Bronchial epithelial cell (primary cell): Measurements from ENCODE around the gene SLC13A5. TPM values are rescaled to one million over a fixed set of nuclear protein-coding genes. Genes with fewer than 3 reads are reported as not detected.
A peak's percentile ranks its signal among the peaks of the same experiment; 100 is the strongest.
"Not testable (repeated sequence)": the region's sequence is repeated elsewhere in the genome, so short reads cannot be mapped to it uniquely, and the experiment has no call there.

Experiments used
- DNase-seq: peaks from one replicate; pipeline ENCODE4 v3.0.0-alpha.2; 2010; ENCODE audit warnings: low read depth
- FAIRE-seq: peaks from 2 replicates; lab custom pipeline; 2011; peaks lifted over from hg19 to GRCh38; lab: Jason Lieb, UNC
- H3K27me3 ChIP-seq: 2 replicates; pipeline ENCODE4 v1.5.1; 2011; ENCODE audit warnings: low read length; ENCODE audit not compliant: control insufficient read depth, insufficient read depth
- H3K36me3 ChIP-seq: 2 replicates; pipeline ENCODE4 v1.5.1; 2011; ENCODE audit warnings: low read length; ENCODE audit not compliant: control insufficient read depth, insufficient read depth
- H3K4me3 ChIP-seq: 2 replicates; pipeline ENCODE4 v1.5.1; 2011; ENCODE audit warnings: mild to moderate bottlenecking, low read depth, low read length, control low read depth
- total RNA-seq: library from RNA; depleted of rRNA; stranded (reverse); fragments of >200 nt; gene quantifications from 2 replicates; pipeline ENCODE4 v1.2.1, GENCODE V29; 2014
- TF ChIP-seq, protein P1 (sequence below): IDR thresholded peaks from 2 replicates; pipeline ENCODE4 v1.5.1; 2011; ENCODE audit warnings: mild to moderate bottlenecking, moderate library complexity, low read length, control low read depth, inconsistent platforms; ENCODE audit not compliant: insufficient read depth, severe bottlenecking

Gene SLC13A5
- total RNA-seq, 1 donor from 2014 or later = 0.53 TPM

DNA sequence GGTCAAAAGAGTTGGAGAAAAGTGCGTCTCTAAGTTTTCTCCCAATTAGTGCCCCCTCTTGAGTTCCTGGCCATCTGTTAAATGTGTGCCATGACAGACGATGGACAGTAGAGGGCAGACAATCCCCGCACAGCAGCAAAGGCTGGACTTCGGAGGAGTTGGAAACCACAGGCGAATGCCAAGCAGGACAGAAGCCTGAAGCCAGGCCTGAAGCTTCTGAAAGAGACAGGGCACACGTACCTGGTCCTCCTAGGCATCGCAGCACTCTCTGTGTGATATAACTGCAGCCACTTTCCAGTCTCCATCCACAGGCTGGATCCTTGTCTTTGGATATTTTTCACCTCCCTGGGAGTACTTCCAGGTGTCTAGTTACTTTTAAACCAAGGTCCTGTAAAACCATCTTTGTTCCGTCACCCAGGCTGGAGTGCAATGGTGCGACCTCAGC is 47.1 kb downstream of the SLC13A5 start:
- DNase-seq (peak; percentile 80), FAIRE-seq (peak; percentile 95)
- Histone ChIP-seq H3K36me3 (no peaks in the 10 kb centered on the region), H3K27me3 (no peaks in the 10 kb centered on the region), H3K4me3 (no peak overlapping the region)
- TF ChIP-seq, protein P1, sequence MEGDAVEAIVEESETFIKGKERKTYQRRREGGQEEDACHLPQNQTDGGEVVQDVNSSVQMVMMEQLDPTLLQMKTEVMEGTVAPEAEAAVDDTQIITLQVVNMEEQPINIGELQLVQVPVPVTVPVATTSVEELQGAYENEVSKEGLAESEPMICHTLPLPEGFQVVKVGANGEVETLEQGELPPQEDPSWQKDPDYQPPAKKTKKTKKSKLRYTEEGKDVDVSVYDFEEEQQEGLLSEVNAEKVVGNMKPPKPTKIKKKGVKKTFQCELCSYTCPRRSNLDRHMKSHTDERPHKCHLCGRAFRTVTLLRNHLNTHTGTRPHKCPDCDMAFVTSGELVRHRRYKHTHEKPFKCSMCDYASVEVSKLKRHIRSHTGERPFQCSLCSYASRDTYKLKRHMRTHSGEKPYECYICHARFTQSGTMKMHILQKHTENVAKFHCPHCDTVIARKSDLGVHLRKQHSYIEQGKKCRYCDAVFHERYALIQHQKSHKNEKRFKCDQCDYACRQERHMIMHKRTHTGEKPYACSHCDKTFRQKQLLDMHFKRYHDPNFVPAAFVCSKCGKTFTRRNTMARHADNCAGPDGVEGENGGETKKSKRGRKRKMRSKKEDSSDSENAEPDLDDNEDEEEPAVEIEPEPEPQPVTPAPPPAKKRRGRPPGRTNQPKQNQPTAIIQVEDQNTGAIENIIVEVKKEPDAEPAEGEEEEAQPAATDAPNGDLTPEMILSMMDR = peak; percentile 90

DNA sequence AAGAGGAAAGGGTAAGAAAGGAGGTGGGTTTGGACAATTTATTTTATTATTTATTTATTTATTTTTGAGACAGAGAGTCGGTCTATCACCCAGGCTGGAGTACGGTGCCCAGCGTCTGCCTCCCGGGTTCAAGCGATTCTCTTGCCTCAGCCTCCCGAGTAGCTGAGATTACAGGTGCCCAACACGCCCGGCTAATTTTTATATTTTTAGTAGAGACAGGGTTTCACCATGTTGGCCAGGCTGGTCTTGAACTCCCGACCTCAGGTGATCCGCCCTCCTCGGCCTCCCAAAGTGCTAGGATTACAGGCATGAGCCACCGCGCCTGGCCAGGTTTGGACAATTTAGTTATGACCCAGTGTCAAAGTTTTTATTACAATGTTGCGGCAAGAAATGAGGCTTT is 50.0 kb downstream of the SLC13A5 start:
- not testable (repeated sequence) for FAIRE-seq, H3K36me3 ChIP-seq, H3K27me3 ChIP-seq, H3K4me3 ChIP-seq, DNase-seq

DNA sequence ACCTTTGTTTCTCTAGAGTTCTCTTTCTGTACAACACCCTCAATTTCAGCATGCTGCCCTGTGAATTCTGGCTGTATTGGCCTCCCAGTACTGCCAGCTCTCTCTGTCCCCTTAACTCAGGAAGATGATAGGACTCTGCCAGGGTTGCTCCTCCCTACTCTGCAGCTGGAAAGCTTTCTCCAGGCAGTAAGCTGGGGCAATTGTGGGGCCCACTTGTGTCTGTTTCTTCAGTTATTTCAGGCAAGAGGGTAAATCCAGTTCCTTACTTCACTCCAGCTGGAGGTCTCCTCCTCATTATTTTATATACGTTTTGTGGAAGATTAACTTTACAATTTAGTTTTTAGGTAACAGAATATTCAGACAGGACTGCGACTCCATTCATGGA is 51.7 kb downstream of the SLC13A5 start:
- FAIRE-seq (no peak), DNase-seq (no peak)
- TF ChIP-seq, protein P1 = no peak
- H3K36me3 ChIP-seq = no peaks in the 10 kb centered on the region
- no peak overlapping the region for H3K4me3 ChIP-seq
- no peaks in the 10 kb centered on the region for H3K27me3 ChIP-seq

DNA sequence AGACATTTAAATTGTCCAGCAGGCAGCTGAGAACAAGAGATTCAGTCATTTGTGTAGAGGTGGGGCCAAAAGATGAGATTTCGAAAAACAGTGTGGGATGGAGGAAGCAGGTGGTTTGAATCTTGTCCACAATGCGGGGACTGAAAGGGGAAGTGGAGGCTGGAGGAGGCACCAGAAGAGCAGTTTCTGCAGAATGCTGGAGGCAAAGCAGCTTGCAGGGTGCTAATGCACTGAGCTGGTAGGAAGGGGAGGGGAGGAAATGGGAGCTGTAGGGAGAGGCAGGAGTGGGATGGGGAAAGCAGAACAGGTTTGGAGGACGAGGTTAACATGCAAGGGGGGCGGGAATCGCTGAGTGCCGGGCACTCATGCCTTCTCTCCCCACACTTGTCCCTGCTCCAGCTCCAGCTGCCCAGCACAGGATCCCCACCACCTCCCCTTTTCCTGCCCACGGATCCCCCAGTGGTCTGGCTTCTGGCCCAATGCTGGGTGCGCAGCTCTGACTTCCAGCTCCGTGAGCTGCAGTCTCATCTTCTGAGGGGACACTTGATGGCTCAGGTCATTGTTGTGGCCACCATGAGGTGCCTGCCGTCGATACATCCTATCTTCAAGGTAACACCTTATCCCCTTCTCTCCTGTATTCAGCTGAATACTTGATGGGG is 52.2 kb downstream of the SLC13A5 start:
- no peak for DNase-seq
- FAIRE-seq = peak; percentile 80

DNA sequence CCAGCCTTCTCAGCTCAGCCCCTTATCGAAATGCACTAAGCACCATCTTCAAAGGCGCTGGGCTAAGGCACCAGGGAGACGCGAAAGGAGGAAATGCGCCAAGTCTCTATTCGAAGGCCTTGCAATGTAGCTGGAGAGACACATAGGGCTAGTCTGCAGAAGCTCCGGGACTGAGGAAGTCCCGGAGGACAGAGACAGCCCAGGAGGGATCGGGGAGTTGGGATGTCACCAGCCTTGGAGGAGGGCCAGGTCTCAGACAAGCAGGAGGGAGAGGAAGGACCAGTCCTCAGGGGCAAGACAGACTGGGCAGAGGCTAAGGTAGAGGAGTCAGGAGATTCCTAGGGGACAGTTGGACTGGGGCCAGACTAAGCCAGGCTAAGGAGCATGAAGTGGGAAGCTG is 53.1 kb downstream of the SLC13A5 start:
- H3K36me3 ChIP-seq = no peaks in the 10 kb centered on the region
- FAIRE-seq (no peak), DNase-seq (no peak)
- H3K4me3 ChIP-seq = no peak overlapping the region
- H3K27me3 ChIP-seq = no peaks in the 10 kb centered on the region
- TF ChIP-seq, protein P1 = no peak

More for the DNA sequence above, 52.2 kb downstream of the SLC13A5 start:
- Histone ChIP-seq H3K36me3 (no peaks in the 10 kb centered on the region), H3K4me3 (no peak overlapping the region), H3K27me3 (no peaks in the 10 kb centered on the region)
- TF ChIP-seq, protein P1 = no peak

DNA sequence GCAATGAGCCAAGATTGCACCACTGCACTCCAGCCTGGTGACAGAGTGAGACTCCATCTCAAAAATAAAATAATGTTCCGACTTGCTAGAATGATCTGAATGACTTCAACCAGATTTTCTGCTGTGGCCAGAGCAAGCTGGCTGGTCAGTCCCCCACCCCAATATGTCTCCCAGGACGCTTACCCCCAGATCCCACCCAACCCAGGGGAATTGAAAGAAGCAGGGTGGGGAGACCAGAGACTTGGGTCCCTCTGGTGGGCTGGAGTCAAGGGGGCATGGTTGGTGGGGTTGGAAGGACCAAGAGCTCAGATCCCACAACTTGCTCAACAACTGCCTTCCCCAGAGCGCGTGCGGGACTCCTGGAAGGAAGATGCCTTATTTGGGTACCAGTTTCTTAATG is 54.8 kb downstream of the SLC13A5 start:
- not testable (repeated sequence) for H3K27me3 ChIP-seq, DNase-seq, FAIRE-seq, H3K36me3 ChIP-seq, H3K4me3 ChIP-seq
